Ishikawa (cell line): ENCODE data around the gene CDYL2.

Source experiments
- CEBPB ChIP-seq: IDR thresholded peaks from 2 replicates; pipeline ENCODE4 v1.6.1; 2012
- CREB1 ChIP-seq: IDR thresholded peaks from 2 replicates; pipeline ENCODE4 v1.6.1; 2012; ENCODE audit warnings: low read depth
- EGR1 ChIP-seq: IDR thresholded peaks from 2 replicates; pipeline ENCODE4 v1.6.1; 2012
- EP300 ChIP-seq: IDR thresholded peaks from 2 replicates; pipeline ENCODE4 v1.6.1; 2012; ENCODE audit warnings: borderline replicate concordance
- FOXM1 ChIP-seq: IDR thresholded peaks from 2 replicates; pipeline ENCODE4 v1.6.1; 2012; ENCODE audit warnings: low read depth, borderline replicate concordance
- MAX ChIP-seq: IDR thresholded peaks from 2 replicates; pipeline ENCODE4 v1.6.1; 2012
- RAD21 ChIP-seq: IDR thresholded peaks from 2 replicates; pipeline ENCODE4 v1.6.1; 2012; ENCODE audit warnings: low read depth
- REST ChIP-seq: IDR thresholded peaks from 2 replicates; pipeline ENCODE4 v1.6.1; 2012; ENCODE audit warnings: low read depth, mild to moderate bottlenecking
- TAF1 ChIP-seq: IDR thresholded peaks from 2 replicates; pipeline ENCODE4 v1.6.1; 2012; ENCODE audit warnings: low read depth, mild to moderate bottlenecking
- TCF12 ChIP-seq: IDR thresholded peaks from 2 replicates; pipeline ENCODE4 v1.6.1; 2012; ENCODE audit warnings: low read depth
- YY1 ChIP-seq: IDR thresholded peaks from 2 replicates; pipeline ENCODE4 v1.6.1; 2012; ENCODE audit warnings: low read depth

DNA sequence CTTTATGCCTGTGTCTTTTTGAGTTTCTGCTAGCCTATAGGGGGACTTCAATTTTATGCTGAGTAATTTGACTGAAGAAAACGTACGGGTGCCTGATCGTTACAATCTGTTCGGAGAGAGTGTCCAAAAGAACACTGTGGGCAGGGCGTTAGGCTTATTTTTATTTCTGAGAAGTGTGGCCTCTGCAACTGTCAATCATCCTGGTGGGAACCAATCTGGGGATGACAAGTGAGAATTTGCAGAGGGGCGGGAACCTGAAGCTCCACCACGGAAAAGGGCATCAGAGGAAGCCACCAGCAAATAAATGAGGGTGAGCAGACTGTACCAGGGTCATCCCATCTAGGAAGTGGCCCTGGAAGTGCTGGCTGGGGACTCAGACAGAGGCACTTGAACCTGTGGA is 12.0 kb upstream of the CDYL2 start:
- TF ChIP-seq FOXM1 (no peak), MAX (no peak), EP300 (no peak), YY1 (no peak), EGR1 (no peak), RAD21 (no peak), CREB1 (no peak), TCF12 (no peak), REST (no peak), CEBPB (no peak), TAF1 (no peak)
